GM18909 (cell line): ENCODE results near the gene ACAP3.
A peak's percentile ranks its signal among the peaks of the same experiment; 100 is the strongest.

ENCODE experiments used
- ATAC-seq: cut with Tn5 transposase; IDR thresholded peaks from one replicate; pipeline ENCODE4 v1.9.1; 2021; ENCODE audit warnings: mild to moderate bottlenecking; ENCODE audit not compliant: unreplicated experiment, poor library complexity

Gene ACAP3

DNA sequence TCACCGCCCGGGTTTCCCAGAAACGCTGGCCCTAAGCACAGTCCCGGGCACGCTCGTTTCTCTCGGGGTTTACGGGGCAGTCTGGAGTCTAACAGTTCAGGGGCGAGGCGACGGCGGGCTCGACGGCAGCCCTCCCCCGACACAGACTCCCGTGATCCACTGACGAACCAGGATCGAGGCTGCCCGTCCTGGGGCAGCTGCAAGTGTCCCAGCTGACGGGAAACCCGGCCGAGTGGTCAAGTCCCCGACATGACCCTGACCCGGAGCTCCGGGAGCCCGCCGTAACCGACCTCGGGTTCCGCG lies 34.6 kb downstream of the ACAP3 start:
- ATAC-seq: peak; percentile 14

DNA sequence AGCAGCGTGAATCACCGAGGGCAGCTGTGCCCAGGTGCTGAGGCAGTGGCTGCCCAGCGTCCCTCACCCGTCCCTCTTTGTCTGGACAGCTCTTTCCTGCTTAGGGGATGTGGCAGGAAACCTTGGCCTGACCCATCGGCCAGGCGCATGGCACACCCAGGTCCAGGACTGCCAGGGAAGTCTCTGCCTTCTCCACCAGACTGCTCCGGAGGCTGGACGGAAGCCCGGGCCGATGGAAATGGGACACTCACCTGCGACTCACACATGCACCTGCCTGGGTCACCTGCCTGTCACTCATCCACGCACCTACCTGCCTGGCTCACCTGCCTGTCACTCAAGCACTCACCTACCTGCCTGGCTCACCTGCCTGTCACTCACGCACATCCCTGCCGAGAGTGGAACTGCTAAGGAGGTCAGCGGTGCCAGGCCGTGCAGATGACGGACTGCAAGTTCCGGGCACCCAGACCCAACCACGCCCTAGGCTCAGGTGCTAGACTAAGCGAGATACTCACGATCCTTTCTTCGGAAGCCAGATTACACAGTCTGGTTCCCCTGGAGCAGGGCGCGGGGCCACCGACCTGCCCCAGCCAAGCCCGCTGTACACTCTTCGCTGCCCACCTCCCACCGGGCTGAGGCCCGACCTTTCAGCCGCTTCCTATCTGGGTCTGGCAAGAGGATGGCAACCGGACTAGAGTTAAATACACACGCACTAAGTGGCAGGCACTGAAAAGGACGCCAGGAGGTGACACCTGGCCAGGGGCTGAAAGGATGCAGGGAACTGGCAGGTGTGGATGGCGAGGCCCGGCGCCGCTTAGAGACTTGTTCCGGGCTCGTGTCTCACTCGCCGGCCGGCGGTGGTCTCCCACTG lies 35.2 kb downstream of the ACAP3 start:
- no peak for ATAC-seq

GRCh38 chr1:1270813-1271212 lies 36.9 kb downstream of the ACAP3 start:
- ATAC-seq: no peak

DNA sequence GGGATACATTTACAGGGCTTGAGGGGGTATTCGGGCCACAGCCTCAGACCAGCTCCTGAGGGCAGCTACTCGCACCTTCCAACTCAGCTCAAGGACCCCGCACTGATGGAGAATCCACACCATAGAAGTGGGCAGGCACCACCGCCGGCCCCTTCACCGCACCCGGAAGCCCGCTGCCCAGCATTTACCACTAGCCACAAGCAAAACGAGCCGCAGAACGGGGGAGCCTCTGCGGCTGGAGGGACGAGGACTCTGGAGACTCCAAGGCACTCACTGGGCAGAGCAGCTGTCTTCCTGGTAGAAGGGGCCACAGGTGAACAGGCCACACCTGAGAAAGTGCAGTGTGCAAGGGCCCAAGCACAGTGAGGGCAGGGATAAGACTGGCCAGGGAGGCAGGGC lies 39.4 kb downstream of the ACAP3 start:
- no peak for ATAC-seq

DNA sequence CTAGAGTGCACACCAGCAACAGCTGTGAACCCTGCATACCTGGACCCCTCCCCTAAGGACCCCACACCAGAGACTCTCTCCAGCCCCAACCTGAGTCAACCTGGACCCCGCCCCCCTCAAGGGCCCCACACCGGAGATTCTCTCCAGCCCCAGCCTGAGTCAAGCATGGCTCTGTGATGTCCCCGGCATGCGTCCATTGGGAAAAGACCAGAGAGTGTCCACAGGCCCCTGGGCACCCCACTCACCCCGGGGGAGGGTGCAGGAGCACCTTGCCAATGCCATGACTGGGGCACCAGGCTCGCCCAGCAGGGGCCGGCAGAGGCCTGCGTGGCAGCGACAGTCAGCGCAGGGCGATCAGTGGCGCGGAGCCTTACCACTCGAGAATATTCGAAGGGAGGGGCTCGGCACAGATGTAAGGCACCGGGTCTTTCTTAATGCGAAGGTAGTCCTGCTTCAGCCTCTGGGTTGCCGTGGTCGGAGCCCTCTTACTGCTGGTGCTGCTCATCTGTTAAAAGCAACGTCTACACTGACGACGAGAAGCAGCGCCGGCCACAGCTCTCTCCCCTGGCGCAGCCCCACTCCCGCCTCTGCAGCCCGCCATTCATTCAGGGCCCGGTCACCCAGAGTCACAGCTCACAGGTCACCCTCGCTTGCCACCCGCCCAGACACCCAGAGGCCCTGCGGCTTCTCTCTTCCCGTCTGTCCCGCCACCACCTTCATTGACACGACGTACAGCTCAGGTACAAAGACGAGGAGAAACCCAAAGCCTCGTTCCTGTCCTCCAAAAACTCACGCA lies 40.0 kb downstream of the ACAP3 start:
- ATAC-seq: no peak

GRCh38 chr1:1264868-1265272 lies 42.9 kb downstream of the ACAP3 start:
- no peak for ATAC-seq

DNA sequence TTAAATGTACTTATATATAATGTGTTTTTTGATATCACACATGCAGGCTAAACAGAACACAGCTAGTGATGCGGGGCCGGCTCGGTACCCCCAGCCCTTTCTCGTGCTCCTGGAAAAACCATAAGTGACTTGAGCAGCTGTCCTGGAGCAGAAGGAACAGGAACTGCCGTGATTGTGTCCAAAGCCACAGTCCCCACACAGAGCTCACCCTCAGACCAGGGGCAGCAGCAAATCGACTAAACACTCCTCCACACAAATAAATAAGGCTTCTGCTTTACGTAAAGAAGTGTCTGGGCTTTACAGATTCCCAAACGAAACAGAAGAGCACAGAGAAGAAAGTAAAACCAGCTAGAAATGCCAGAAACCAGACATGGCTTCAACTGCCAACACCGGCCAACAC lies 43.7 kb downstream of the ACAP3 start:
- ATAC-seq: no peak

DNA sequence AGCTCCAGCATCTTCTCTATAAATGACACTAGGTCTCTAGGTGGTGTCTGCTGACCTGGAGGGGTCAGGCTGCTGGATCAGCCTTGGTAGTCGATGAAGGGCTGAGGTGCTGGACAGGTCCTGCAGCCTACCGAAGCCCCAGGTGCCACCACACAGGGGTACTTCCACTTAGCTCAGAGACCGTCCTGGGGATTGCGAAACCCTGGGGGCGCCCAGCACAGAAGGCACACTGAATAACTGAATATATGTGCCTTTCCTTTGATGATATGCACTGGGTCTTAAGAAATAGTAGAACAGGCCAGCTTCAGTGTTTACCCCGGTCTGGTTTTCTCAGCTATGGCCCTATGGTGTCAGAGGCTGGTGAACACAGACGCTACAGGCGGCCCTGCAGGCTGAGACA lies 45.0 kb downstream of the ACAP3 start:
- no peak for ATAC-seq

DNA sequence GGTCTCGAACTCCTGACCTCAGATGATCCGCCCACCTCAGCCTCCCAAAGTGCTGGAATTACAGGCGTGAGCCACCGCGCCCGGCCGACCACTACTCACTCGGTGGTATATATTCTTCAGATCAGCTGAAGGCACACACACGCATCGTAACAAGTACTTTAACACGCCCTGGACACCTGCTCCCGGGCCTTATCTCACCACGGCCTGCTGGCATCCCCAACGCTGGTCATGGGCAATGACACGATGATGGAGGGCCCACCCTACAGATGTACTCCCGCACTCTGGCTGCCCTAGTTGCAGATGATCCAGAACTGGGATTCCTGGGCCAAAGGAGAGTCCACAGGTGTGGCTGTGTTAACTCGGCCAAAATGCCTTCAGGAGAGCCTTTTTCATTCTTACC lies 45.7 kb downstream of the ACAP3 start:
- no peak for ATAC-seq

GRCh38 chr1:1260843-1261560 lies 46.7 kb downstream of the ACAP3 start:
- ATAC-seq: no peak

GRCh38 chr1:1259951-1260600 lies 47.7 kb downstream of the ACAP3 start:
- no peak for ATAC-seq

DNA sequence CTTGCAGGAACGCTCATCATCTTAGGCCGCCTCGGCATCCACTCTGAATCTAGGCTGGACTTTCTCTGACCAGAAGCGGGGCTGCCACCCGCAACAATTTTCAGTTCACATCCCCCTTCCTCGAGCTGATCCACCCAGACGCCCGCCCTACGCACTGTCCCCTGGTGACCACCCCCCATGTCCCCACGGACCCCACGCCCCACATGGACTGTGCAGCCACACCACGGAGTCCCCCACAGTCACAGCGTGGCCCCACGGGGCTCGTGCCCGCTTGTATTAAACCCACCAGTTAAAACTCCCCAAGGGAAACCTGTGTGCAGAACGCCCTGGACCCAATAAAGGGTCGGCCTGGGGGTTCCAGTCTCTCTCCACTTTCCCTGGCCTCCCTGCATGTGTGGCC lies 48.2 kb downstream of the ACAP3 start:
- no peak for ATAC-seq

- no peak for ATAC-seq
Measured at GRCh38 chr1:1259119-1259488, 48.6 kb downstream of the ACAP3 start.

DNA sequence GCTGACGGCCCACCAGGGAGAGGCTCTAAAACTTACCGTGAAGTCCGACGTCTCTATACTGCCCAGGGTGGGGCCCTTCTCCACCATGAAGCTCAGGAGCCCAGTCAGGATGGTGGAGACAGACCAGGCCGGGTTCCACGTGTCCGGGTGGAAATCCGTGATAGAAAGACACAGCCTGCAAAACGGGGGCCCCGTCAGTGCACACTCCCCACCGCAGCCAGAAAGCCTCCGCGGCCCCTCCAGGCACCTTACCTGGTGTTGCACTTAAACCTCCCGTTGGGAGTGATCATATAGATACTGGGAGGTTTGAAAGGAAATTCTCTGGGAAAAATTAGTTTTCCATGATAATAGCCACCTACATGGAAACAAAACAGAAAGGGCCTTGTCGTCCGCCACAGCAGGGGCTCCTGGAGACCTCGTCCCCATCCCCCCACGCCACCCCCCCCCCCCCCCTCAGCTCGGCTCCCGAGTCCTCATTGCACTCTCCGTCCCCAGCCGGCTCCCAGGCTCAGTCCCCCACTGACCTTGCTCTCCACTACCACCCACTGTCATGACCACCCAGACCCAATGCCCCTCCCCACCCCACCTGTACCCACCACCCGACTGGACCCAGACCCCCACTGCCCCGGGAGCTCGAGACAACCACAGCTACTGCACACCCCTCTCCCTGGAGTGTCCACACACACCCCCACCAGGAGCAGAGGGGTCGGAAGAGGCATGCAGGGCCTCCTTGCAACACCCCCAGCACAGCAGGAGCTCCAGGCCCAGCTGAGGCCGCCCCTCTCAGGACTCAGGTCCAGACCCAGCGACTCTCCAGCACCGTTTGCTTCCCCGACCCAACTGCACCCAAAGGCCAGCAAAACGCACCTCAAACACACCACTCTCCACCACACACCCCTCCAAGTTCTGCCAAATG lies 50.5 kb downstream of the ACAP3 start:
- no peak for ATAC-seq

DNA sequence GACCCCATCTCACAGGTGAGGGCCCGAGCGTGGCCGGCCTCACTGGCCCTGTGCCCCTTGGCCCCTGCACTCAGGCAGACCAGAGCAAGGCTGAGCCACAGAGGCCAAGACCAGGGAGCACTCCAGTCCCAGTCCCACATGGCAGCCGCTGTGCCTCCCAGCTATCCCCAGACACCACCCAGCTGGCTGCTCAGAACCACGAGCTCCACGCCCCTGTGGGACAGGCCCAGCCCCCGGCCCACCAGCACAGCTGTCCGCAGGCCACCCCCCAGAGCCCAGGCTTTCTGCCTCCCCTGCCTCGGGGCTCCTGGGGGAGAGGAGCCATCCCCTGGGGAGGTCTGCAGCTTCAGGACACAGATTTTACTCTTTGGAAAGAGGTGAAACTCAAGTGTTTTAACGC lies 52.1 kb downstream of the ACAP3 start:
- ATAC-seq: no peak

- no peak for ATAC-seq
Measured at GRCh38 chr1:1255078-1255477, 52.7 kb downstream of the ACAP3 start.

GRCh38 chr1:1254667-1254998 lies 53.1 kb downstream of the ACAP3 start:
- ATAC-seq: no peak

DNA sequence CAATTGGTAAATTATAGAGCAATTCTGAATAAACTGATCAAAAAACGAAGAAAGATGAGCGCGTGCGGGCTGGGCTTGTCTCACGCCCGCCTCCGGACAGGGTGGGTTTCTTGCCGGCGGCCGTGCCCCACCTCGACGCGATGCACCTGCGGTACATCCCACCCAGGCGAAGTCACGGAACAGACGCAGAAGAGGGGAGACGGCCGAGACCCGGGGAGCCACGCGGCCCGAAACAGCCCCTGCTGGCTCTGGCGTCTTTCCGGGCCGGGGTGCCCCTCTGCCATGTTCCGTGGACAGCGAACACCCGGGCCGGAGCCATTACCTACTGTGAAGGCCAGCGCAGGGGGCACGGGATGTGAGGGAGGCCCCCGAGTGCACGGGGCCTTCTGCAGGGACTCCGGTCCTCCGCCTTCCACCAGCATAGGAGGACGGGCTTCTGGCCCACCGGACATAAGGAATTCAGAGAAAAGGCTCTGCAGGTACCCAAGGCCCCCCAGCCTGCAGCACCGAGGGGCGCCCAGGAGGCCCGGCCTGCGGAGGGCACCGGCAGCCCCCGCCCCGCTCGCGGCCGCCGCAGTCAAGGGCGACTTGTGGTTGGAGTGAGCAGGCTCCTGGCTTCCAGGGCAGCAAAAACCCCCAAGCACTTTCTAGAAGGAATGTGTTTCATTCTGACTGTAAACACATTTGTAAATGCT lies 53.6 kb downstream of the ACAP3 start:
- no peak for ATAC-seq

GRCh38 chr1:1253314-1253713 lies 54.4 kb downstream of the ACAP3 start:
- ATAC-seq: no peak
